Epithelial cell of proximal tubule (primary cell): Measurements from ENCODE around the gene NLRP14. TPM values are rescaled to one million over a fixed set of nuclear protein-coding genes. Genes with fewer than 3 reads are reported as not detected.

Experiments used
- DNase-seq: peaks from one replicate; pipeline ENCODE4 v3.0.0-alpha.2; 2011; ENCODE audit warnings: low read depth
- H3K4me3 ChIP-seq: 2 replicates; pipeline ENCODE4 v1.5.1; 2011; ENCODE audit warnings: low read depth, mild to moderate bottlenecking, low read length
- total RNA-seq: library from RNA; depleted of rRNA; stranded (reverse); fragments of >200 nt; gene quantifications from 2 replicates; pipeline ENCODE4 v1.2.3, GENCODE V29; 2015
- TF ChIP-seq, protein P1 (sequence below): conservative IDR thresholded peaks from 2 replicates; pipeline ENCODE4 v1.5.1; 2012; ENCODE audit warnings: low read depth, mild to moderate bottlenecking, low read length

NLRP14 gene
- total RNA-seq, 1 donor from 2014 or later, result 0.23 TPM

DNA sequence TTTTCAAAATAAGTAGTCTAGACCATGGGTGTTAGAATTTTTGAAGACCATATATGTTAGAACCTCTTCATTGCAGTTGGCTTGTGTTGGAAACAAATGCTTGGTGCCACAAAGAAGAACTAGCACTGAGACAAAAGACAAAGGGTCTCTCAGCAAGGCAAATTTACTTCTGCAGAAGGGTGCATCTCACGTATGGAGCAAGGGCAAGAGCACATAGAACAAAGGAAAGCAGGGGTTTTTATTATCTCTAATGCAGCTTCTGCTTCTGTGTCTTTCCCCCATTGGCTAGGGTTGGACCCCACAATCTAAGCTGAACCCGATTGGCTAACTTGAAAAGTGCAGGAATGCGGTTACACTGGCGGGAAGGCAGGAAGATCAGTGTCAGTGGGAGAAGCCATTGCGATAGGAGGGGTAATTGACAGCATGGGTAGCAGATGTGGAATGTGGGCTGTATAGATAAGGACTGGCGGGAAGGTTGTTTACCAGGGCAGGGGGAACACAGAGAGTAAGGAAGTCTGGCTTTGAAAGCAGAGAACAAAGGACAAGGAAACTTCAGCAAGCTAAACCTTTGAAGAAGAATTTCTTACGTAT is 59.4 kb downstream of the NLRP14 start:
- TF ChIP-seq, protein P1, sequence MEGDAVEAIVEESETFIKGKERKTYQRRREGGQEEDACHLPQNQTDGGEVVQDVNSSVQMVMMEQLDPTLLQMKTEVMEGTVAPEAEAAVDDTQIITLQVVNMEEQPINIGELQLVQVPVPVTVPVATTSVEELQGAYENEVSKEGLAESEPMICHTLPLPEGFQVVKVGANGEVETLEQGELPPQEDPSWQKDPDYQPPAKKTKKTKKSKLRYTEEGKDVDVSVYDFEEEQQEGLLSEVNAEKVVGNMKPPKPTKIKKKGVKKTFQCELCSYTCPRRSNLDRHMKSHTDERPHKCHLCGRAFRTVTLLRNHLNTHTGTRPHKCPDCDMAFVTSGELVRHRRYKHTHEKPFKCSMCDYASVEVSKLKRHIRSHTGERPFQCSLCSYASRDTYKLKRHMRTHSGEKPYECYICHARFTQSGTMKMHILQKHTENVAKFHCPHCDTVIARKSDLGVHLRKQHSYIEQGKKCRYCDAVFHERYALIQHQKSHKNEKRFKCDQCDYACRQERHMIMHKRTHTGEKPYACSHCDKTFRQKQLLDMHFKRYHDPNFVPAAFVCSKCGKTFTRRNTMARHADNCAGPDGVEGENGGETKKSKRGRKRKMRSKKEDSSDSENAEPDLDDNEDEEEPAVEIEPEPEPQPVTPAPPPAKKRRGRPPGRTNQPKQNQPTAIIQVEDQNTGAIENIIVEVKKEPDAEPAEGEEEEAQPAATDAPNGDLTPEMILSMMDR, result no peak
- H3K4me3 ChIP-seq, result no peak overlapping the region
- no peak for DNase-seq

DNA sequence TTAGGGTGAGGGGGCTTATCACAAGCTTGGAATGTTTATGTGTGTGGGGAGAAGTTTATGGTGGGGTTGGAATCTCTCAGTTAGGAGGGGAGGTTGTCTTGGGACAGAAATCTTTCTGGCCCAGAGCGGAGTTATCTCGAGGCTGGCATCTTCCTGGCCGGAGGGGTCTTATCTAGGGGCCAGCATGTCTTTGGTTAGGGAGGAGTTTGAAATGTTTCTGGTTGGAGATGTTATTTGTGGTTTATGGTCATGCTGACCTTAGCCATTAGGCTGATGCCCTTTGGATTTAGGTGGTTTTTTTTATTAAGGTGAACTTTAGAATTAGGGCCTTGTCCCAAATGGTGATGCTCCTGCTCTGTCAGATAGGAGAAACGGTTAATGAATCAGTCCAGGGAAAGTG is 60.6 kb downstream of the NLRP14 start:
- TF ChIP-seq, protein P1, result no peak
- H3K4me3 ChIP-seq, result no peak overlapping the region
- DNase-seq, result no peak

DNA sequence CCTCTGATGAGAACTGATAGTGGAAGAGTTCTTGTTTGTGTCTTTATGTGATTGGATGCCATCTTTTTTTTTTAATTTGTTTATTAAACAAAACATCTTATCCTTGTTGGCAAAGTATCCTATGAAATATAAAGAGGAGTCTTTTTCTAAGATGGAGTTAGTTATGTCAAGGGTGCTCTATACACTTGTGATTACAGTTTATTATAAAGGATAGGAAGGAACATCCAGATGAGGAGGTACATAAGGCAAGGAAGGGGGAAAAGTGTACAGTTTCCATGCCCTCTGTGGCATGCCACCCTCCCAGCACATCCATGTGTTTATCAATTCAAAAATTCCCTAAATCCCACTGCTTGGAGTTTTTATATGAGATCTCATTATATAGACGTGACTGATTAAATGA is 61.2 kb downstream of the NLRP14 start:
- no peak overlapping the region for H3K4me3 ChIP-seq
- TF ChIP-seq, protein P1, result no peak
- DNase-seq, result no peak

DNA sequence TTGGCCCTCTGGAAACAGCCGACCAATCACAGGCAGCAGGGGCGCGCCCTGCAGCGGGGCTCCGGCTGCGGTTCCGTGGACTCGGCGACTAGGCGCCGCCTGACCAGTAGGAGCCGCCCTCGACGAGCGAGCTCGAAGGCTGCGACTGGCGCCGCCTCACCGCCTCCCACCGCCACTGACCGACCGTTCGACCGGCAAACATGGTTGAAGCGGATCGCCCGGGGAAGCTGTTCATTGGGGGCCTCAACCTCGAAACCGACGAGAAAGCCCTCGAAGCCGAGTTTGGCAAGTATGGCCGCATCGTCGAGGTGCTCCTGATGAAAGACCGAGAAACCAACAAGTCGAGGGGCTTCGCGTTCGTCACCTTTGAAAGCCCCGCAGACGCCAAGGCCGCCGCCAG is 68.6 kb downstream of the NLRP14 start, which contains the start of gene RBMXL2:
TSS of gene RBMXL2 (plus strand) at position 78 of the 400 bp plus-strand sequence. CDS start at position 201, 123 bp downstream.
- DNase-seq, result no peak
- TF ChIP-seq, protein P1, result no peak
- no peak within 1 kb of the TSS for H3K4me3 ChIP-seq

DNA sequence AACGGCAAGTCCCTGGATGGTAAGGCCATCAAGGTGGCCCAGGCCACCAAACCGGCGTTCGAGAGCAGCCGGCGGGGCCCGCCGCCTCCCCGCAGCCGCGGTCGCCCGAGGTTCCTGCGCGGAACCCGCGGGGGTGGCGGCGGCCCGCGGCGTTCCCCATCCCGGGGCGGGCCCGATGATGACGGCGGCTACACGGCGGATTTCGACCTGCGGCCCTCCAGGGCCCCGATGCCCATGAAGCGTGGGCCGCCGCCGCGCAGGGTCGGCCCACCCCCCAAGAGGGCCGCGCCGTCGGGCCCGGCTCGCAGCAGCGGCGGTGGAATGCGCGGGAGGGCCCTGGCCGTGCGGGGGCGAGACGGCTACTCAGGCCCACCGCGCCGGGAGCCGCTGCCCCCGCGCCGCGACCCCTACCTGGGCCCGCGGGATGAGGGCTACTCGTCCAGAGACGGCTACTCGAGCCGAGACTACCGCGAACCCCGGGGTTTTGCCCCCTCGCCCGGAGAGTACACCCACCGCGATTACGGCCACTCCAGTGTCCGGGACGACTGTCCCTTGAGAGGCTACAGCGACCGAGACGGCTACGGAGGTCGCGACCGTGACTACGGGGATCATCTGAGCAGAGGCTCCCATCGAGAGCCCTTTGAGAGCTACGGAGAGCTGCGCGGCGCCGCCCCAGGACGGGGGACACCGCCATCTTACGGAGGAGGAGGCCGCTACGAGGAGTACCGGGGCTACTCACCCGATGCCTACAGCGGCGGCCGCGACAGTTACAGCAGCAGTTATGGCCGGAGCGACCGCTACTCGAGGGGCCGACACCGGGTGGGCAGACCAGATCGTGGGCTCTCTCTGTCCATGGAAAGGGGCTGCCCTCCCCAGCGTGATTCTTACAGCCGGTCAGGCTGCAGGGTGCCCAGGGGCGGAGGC is 69.3 kb downstream of the NLRP14 start:
- TF ChIP-seq, protein P1, result no peak

DNA sequence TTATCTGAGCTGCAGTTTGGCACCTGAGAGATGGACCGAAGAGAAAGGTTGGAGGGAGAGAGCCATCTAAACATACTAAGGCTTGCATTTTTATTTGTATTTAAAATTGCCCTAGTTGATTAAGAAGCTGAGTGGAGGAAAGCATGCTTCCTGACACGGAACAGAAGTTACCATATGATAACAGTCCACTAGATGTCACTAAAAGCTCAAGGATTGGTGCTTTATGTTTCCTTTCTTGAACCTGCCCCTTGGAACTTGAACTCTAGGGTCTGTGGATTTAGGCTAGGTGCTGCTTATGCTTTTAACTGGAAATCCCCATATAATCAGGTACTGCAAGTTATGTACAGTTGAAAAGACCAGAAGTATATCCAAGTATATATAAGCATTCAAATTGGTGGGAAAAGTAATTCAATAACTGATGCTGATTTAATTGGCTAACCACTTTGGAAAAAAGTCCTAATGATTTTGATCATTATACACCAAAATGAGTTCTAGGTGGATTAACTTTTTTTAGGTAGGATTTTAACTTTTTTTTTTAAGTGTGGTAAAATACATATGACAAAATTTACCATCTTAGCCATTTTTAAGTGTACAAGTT is 78.1 kb downstream of the NLRP14 start:
- peak; percentile 15 for DNase-seq
- TF ChIP-seq, protein P1, result peak; percentile 73
- H3K4me3 ChIP-seq, result no peak overlapping the region

More for the DNA sequence above, 69.3 kb downstream of the NLRP14 start:
- no peak overlapping the region for H3K4me3 ChIP-seq
- no peak for DNase-seq
